Renal cortical epithelial cell (primary cell): Measurements from ENCODE around the gene ATP2C1. TPM values are rescaled to one million over a fixed set of nuclear protein-coding genes. Genes with fewer than 3 reads are reported as not detected.
"Not testable (repeated sequence)": the region's sequence is repeated elsewhere in the genome, so short reads cannot be mapped to it uniquely, and the experiment has no call there.

Experiments
- DNase-seq: peaks from one replicate; pipeline ENCODE4 v3.0.0-alpha.2; 2011; ENCODE audit warnings: low read depth
- total RNA-seq: library from RNA; depleted of rRNA; stranded (reverse); fragments of >200 nt; gene quantifications from 2 replicates; pipeline ENCODE4 v1.2.3, GENCODE V29; 2014

Gene ATP2C1
- total RNA-seq, 1 donor from 2014 or later, result 348 TPM

GRCh38 chr3:131036200-131036816 lies 142.4 kb downstream of the ATP2C1 start:
- peak; percentile 28 for DNase-seq

- no peak for DNase-seq
Observed at GRCh38 chr3:131036986-131037385, 143.1 kb downstream of the ATP2C1 start.

DNA sequence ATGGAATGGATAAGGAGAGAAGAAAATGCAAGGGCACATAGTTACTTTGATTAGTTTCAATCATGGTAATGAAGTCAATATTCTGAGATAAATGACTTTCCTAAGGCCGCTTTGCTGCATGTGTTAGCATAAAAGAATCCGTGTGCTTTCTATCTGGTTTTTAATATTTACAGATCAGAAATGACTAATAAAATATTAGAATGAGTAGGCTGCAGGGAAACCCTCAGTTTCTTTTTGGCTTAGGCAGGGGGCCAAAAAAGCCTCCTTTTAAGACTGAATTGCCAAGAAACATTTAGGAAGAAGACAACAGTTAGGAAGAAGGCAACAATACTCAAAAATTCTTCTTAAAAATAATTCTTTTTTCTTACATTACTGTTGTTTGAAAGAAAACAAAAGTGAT lies 144.4 kb downstream of the ATP2C1 start:
- DNase-seq, result no peak

GRCh38 chr3:131042271-131042985 lies 148.5 kb downstream of the ATP2C1 start:
- DNase-seq, result not testable (repeated sequence)

DNA sequence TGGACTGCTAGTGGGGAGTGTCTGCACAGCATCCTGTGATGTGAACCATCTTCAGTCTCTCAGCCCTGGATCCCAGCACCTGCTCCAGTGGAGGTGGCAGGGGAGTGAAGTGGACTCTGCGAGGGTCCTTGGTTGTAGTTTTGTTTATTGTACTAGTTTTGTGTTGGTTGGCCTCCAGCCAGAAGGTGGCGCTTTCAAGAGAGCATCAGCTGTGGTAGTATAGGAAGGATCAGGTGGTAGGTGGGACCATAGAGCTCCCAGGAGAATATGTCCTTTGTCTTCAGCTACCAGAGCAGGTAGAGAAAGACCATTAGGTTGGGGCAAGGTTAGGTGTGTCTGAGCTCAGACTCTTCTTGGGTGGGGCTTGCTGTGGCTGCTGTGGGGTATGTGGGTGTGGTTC lies 153.7 kb downstream of the ATP2C1 start:
- no peak for DNase-seq

- no peak for DNase-seq
Observed at GRCh38 chr3:131048030-131048429, 154.1 kb downstream of the ATP2C1 start.

- no peak for DNase-seq
Observed at GRCh38 chr3:131050001-131050400, 156.1 kb downstream of the ATP2C1 start.

DNA sequence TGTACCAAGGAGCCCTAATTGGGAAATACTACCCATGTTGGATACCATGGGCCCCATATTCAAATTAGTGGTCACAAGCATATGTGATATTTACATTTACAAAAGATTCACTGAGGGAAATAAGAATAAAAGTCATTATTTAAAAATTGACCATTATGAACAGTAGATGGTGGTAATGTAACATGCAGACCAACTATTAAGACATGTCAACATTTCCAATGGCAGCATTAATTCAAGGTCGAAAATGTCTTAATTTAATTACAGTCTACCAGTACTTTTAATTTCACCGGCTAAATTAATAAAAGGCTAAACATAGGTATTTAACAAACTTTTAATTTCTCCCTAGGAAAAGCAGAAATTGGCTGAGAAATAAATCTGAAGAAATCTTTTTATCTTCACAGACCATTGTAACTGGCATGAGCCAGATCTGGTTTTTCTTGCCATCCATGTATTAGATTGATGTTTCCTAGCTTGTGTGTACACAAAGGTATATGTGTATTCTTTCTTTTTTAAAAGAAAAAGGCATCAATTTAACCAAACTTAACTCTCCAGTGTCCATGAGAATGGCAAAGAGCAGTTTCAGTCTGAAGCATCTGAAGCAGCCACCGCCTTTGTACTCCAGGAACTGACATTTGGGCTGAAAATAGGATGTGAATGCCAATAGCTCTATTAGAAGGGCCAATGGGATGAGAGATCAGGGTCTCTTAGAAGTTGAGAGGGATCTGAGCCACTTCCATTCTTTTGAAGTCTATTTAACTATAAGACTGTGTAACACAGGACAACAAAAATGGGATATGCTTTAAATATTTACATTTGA lies 159.4 kb downstream of the ATP2C1 start:
- peak; percentile 22 for DNase-seq

Other genes starting within 250 kb of the ATP2C1 start
- 20.5 and 40.9 TPM in 2 replicates for gene PIK3R4, start 147.3 kb upstream of the ATP2C1 start, total RNA-seq
- gene ASTE1, start 132.7 kb downstream of the ATP2C1 start, total RNA-seq, result 2.4 and 8.7 TPM in 2 replicates
- gene NEK11, start 132.8 kb downstream of the ATP2C1 start, total RNA-seq, result 14.4 and 28.6 TPM in 2 replicates